Lower lobe of right lung (tissue), 2 donors: Measurements from ENCODE around the gene PLEKHA6. TPM values are rescaled to one million over a fixed set of nuclear protein-coding genes. Genes with fewer than 3 reads are reported as not detected.
A peak's percentile ranks its signal among the peaks of the same experiment; 100 is the strongest.

ENCODE experiments used
- ATAC-seq, 2 donors: fragments of 200-7000 bp; cut with Tn5 transposase; one replicate each; pipeline ENCODE4 v1.9.1; 2020 to 2022; ENCODE audit warnings: mild to moderate bottlenecking in 2 of 2, moderate library complexity in 2 of 2
- DNase-seq: peaks from one replicate; pipeline ENCODE4 v3.0.0-alpha.2; 2020
- H3K27ac ChIP-seq: fragments of 200-600 bp; one replicate; pipeline ENCODE4 v1.8.0; 2022
- H3K27me3 ChIP-seq: fragments of 200-600 bp; one replicate; pipeline ENCODE4 v1.8.0; 2022; ENCODE audit warnings: low read depth
- H3K36me3 ChIP-seq: fragments of 200-600 bp; one replicate; pipeline ENCODE4 v1.8.0; 2022; ENCODE audit warnings: mild to moderate bottlenecking
- H3K4me1 ChIP-seq: fragments of 200-600 bp; one replicate; pipeline ENCODE4 v1.8.0; 2022
- H3K4me3 ChIP-seq: fragments of 200-600 bp; one replicate; pipeline ENCODE4 v1.8.0; 2022; ENCODE audit warnings: mild to moderate bottlenecking
- H3K9me3 ChIP-seq: fragments of 200-600 bp; one replicate; pipeline ENCODE4 v1.8.0; 2022
- intact Hi-C: fragments of 100-400 bp; cut with DNase I; formaldehyde crosslinking; loops from one replicate; pipeline ENCODE4 v1.11.0; 2022
- total RNA-seq: library from RNA; stranded (reverse); fragmentation: NEBNext Ultra II Directional; extraction: Animal tissue kit (Norgen Biotek cat#: 25700); gene quantifications from one replicate; pipeline ENCODE4 v1.2.1, GENCODE V29; 2021
- TF ChIP-seq, protein P1 (sequence below): fragments of 200-600 bp; IDR thresholded peaks from one replicate; pipeline ENCODE4 v1.8.0; 2022; ENCODE audit warnings: antibody characterized with exemption, mild to moderate bottlenecking
- donor health status: DM: no; HTN: yes; CAD: no; lungs with severe emphysema.

The PLEKHA6 gene
- total RNA-seq, 1 donor from 2014 or later: 7.6 TPM

- peak; percentile 62 to 73 for ATAC-seq
- intact Hi-C loops: no loop called here
- Histone ChIP-seq H3K36me3 (no peaks in the 10 kb centered on the region), H3K27me3 (no peaks in the 10 kb centered on the region), H3K27ac (peak overlapping the region; percentile 34), H3K4me1 (no peaks in the 10 kb centered on the region), H3K9me3 (no peaks in the 10 kb centered on the region), H3K4me3 (no peak overlapping the region)
- DNase-seq: peak; percentile 60
- TF ChIP-seq, protein P1, sequence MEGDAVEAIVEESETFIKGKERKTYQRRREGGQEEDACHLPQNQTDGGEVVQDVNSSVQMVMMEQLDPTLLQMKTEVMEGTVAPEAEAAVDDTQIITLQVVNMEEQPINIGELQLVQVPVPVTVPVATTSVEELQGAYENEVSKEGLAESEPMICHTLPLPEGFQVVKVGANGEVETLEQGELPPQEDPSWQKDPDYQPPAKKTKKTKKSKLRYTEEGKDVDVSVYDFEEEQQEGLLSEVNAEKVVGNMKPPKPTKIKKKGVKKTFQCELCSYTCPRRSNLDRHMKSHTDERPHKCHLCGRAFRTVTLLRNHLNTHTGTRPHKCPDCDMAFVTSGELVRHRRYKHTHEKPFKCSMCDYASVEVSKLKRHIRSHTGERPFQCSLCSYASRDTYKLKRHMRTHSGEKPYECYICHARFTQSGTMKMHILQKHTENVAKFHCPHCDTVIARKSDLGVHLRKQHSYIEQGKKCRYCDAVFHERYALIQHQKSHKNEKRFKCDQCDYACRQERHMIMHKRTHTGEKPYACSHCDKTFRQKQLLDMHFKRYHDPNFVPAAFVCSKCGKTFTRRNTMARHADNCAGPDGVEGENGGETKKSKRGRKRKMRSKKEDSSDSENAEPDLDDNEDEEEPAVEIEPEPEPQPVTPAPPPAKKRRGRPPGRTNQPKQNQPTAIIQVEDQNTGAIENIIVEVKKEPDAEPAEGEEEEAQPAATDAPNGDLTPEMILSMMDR: no peak
Measured at GRCh38 chr1:204348722-204349121, 11.0 kb downstream of the PLEKHA6 start.

- H3K4me3 ChIP-seq: no peak overlapping the region
- peak overlapping the region; percentile 34 for H3K27ac ChIP-seq
- no peaks in the 10 kb centered on the region for H3K36me3 ChIP-seq
- no peaks in the 10 kb centered on the region for H3K4me1 ChIP-seq
- DNase-seq: no peak
- TF ChIP-seq, protein P1: no peak
- ATAC-seq: no peak
- no peaks in the 10 kb centered on the region for H3K9me3 ChIP-seq
- H3K27me3 ChIP-seq: no peaks in the 10 kb centered on the region
- intact Hi-C loops: no loop called here
Measured at GRCh38 chr1:204348242-204348641, 11.5 kb downstream of the PLEKHA6 start.

GRCh38 chr1:204345941-204346645 lies 13.6 kb downstream of the PLEKHA6 start:
- no peaks in the 10 kb centered on the region for H3K36me3 ChIP-seq
- no peaks in the 10 kb centered on the region for H3K27me3 ChIP-seq
- H3K27ac ChIP-seq: no peak overlapping the region
- no peak overlapping the region for H3K4me3 ChIP-seq
- H3K9me3 ChIP-seq: no peaks in the 10 kb centered on the region
- intact Hi-C loops: no loop called here
- no peak for ATAC-seq
- TF ChIP-seq, protein P1: no peak
- no peaks in the 10 kb centered on the region for H3K4me1 ChIP-seq
- no peak for DNase-seq

DNA sequence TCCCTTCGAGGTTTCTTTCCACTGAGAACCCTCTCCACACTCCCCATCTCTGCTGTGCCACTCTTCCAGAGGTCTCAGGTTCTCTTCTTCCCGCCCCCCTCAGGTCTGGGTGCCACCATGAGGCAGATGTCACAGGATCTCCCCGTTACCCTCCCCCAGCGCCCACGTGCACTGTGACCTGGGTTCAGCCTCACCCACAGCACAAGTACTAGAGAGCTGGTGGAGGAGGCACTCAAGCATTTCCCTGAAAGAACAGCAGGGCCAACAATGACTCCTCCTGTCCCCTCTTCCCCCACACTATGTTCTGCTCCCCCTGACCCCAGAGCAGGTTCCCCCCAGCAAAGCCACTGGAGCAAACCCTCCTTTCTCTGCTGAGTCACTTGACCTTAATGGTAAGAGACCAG lies 14.3 kb downstream of the PLEKHA6 start:
- no peaks in the 10 kb centered on the region for H3K27me3 ChIP-seq
- no peak for ATAC-seq
- H3K9me3 ChIP-seq: no peaks in the 10 kb centered on the region
- H3K4me1 ChIP-seq: no peaks in the 10 kb centered on the region
- H3K4me3 ChIP-seq: no peak overlapping the region
- no peaks in the 10 kb centered on the region for H3K36me3 ChIP-seq
- intact Hi-C loops: no loop called here
- TF ChIP-seq, protein P1: no peak
- no peak for DNase-seq
- H3K27ac ChIP-seq: no peak overlapping the region

DNA sequence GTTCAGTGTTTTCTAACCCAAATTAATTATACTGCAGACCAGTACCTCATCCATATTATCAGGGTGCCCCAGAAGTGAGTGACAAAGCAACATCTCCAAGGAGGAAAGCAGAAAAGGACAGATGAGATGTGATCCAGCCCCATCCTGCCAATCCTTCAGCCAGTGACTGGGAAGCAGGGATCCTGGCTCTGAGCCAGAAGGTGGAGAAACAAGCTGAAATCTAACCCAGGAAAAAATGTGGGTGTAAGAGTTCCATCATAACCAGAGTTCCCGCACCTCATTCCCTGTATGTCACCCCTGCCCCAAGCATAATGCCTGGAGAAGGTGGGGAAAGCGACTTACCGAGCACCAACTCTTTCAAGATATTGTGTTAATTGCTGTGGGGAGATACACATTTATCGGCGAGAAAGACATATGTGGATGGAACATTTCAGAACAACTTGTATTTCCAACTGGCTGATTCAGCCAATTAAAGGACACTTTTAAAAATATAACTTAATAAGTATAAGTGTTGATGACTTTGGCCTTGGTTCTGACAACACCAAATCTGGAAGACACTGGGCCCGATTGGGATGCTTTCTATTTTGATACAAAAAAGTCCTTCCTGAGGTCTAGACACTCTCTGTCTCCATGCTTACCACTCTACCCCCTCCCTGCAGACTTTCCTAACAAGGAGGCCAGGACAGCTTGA lies 14.9 kb downstream of the PLEKHA6 start:
- no peak for DNase-seq
- Histone ChIP-seq H3K4me1 (no peaks in the 10 kb centered on the region), H3K27me3 (no peaks in the 10 kb centered on the region), H3K4me3 (no peak overlapping the region), H3K27ac (no peak overlapping the region), H3K36me3 (no peaks in the 10 kb centered on the region), H3K9me3 (no peaks in the 10 kb centered on the region)
- TF ChIP-seq, protein P1: no peak
- no peak for ATAC-seq
- intact Hi-C loops: no loop called here
